Stimulated activated CD4-positive, alpha-beta T cell treated with anti-CD3 and anti-CD28 coated beads, Interleukin-12 subunit alpha, Interleukin-12 subunit beta, amount 100 ng/mL, for 24 hours (primary cell): ENCODE measurements around the gene PTX4.
A peak's percentile ranks its signal among the peaks of the same experiment; 100 is the strongest.

Experiments used
- DNase-seq, 2 experiments: peaks; one replicate each; pipeline ENCODE4 v3.0.0-alpha.2; 2020; ENCODE audit warnings: low read depth in 2 of 2

The PTX4 gene

GRCh38 chr16:1488619-1489018 is at the start of gene PTX4:
TSS of gene PTX4 (minus strand) at chr16:1488944. CDS start at chr16:1488909, 35 bp downstream.
- no peak for DNase-seq

- DNase-seq, result no peak
Measured at GRCh38 chr16:1537763-1538289, 49.1 kb upstream of the PTX4 start.

- no peak for DNase-seq
Measured at GRCh38 chr16:1537138-1537577, 48.4 kb upstream of the PTX4 start.

GRCh38 chr16:1536601-1537000 is 47.9 kb upstream of the PTX4 start:
- no peak for DNase-seq

GRCh38 chr16:1535391-1536291 is 46.9 kb upstream of the PTX4 start:
- DNase-seq, result no peak

GRCh38 chr16:1534021-1535020 is 45.6 kb upstream of the PTX4 start:
- DNase-seq, result no peak

- peak in 1 of 2 experiments; percentile 23 for DNase-seq
Measured at GRCh38 chr16:1533443-1533951, 44.8 kb upstream of the PTX4 start, which contains the start of gene TMEM204. TSS of gene TMEM204 (plus strand) at chr16:1533666. CDS start at chr16:1534276, 610 bp downstream.

GRCh38 chr16:1532771-1533170 is 44.0 kb upstream of the PTX4 start:
- no peak for DNase-seq

- no peak for DNase-seq
Measured at GRCh38 chr16:1532081-1532760, 43.5 kb upstream of the PTX4 start.

- no peak for DNase-seq
Measured at GRCh38 chr16:1531638-1531910, 42.8 kb upstream of the PTX4 start.

- DNase-seq, result no peak
Measured at GRCh38 chr16:1530883-1531637, 42.3 kb upstream of the PTX4 start.

GRCh38 chr16:1530349-1530882 is 41.7 kb upstream of the PTX4 start:
- no peak for DNase-seq

GRCh38 chr16:1528921-1529537 is 40.3 kb upstream of the PTX4 start:
- no peak for DNase-seq

- DNase-seq, result no peak
Measured at GRCh38 chr16:1527836-1528811, 39.4 kb upstream of the PTX4 start.

- DNase-seq, result no peak
Measured at GRCh38 chr16:1526608-1527555, 38.1 kb upstream of the PTX4 start.

GRCh38 chr16:1525871-1526607 is 37.3 kb upstream of the PTX4 start:
- no peak for DNase-seq

GRCh38 chr16:1524366-1524765 is 35.6 kb upstream of the PTX4 start:
- no peak for DNase-seq
